ENCODE data around the gene CDC27.
A peak's percentile ranks its signal among the peaks of the same experiment; 100 is the strongest.
"Not testable (repeated sequence)": the region's sequence is repeated elsewhere in the genome, so short reads cannot be mapped to it uniquely, and the experiment has no call there.

Gene CDC27

DNA sequence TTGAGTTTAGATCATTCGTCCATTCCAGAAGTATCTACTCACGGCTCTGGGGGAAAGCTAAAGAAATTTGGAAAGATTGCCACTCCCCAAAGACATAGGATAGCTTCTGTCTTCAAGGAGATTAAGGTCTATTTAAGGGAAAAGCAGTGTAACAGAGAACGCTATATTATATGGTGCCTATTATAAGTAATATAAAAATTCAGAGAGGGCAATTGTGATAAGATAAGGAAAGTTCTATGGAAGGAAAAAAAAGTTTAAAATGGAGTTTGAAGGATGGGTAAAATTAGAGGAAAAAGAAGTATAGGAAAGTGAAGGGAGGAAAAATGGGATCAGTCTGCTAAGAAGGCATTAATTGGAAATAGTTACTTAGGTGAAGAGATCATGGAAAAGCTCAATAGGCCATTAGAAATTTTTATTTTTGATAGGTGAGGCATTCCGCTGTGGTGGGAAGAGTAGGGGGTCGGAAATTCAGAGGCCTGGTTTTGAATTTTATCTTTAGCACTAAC is 690 bp upstream of the CDC27 start:
- no peak for TF ChIP-seq ISL1 (CRISPR knock-in tag; IDR thresholded peaks at IDR 0.05)
- TF ChIP-seq, protein P1, sequence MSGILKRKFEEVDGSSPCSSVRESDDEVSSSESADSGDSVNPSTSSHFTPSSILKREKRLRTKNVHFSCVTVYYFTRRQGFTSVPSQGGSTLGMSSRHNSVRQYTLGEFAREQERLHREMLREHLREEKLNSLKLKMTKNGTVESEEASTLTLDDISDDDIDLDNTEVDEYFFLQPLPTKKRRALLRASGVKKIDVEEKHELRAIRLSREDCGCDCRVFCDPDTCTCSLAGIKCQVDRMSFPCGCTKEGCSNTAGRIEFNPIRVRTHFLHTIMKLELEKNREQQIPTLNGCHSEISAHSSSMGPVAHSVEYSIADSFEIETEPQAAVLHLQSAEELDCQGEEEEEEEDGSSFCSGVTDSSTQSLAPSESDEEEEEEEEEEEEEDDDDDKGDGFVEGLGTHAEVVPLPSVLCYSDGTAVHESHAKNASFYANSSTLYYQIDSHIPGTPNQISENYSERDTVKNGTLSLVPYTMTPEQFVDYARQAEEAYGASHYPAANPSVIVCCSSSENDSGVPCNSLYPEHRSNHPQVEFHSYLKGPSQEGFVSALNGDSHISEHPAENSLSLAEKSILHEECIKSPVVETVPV (CRISPR knock-in tag; IDR thresholded peaks at IDR 0.05) = no peak
- no peak for TF ChIP-seq SNAI2 (CRISPR knock-in tag; IDR thresholded peaks at IDR 0.05)
- TF ChIP-seq ARNTL (CRISPR knock-in tag; IDR thresholded peaks at IDR 0.05; ENCODE audit: borderline replicate concordance, low read depth) = no peak
- no peak for TF ChIP-seq TCF4 (CRISPR knock-in tag; IDR thresholded peaks at IDR 0.05; ENCODE audit: borderline replicate concordance)
- TF ChIP-seq, protein P2, sequence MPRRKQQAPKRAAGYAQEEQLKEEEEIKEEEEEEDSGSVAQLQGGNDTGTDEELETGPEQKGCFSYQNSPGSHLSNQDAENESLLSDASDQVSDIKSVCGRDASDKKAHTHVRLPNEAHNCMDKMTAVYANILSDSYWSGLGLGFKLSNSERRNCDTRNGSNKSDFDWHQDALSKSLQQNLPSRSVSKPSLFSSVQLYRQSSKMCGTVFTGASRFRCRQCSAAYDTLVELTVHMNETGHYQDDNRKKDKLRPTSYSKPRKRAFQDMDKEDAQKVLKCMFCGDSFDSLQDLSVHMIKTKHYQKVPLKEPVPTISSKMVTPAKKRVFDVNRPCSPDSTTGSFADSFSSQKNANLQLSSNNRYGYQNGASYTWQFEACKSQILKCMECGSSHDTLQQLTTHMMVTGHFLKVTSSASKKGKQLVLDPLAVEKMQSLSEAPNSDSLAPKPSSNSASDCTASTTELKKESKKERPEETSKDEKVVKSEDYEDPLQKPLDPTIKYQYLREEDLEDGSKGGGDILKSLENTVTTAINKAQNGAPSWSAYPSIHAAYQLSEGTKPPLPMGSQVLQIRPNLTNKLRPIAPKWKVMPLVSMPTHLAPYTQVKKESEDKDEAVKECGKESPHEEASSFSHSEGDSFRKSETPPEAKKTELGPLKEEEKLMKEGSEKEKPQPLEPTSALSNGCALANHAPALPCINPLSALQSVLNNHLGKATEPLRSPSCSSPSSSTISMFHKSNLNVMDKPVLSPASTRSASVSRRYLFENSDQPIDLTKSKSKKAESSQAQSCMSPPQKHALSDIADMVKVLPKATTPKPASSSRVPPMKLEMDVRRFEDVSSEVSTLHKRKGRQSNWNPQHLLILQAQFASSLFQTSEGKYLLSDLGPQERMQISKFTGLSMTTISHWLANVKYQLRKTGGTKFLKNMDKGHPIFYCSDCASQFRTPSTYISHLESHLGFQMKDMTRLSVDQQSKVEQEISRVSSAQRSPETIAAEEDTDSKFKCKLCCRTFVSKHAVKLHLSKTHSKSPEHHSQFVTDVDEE (CRISPR knock-in tag; IDR thresholded peaks at IDR 0.05) = no peak
- no peak for TF ChIP-seq BACH2 (CRISPR knock-in tag; IDR thresholded peaks at IDR 0.05; ENCODE audit: borderline replicate concordance)
- TF ChIP-seq TOX (CRISPR knock-in tag; IDR thresholded peaks at IDR 0.05; ENCODE audit: borderline replicate concordance) = no peak
- TF ChIP-seq, protein P3, sequence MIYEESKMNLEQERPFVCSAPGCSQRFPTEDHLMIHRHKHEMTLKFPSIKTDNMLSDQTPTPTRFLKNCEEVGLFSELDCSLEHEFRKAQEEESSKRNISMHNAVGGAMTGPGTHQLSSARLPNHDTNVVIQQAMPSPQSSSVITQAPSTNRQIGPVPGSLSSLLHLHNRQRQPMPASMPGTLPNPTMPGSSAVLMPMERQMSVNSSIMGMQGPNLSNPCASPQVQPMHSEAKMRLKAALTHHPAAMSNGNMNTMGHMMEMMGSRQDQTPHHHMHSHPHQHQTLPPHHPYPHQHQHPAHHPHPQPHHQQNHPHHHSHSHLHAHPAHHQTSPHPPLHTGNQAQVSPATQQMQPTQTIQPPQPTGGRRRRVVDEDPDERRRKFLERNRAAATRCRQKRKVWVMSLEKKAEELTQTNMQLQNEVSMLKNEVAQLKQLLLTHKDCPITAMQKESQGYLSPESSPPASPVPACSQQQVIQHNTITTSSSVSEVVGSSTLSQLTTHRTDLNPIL (CRISPR knock-in tag; IDR thresholded peaks at IDR 0.05; ENCODE audit: low read depth) = no peak
- TF ChIP-seq, protein P4, sequence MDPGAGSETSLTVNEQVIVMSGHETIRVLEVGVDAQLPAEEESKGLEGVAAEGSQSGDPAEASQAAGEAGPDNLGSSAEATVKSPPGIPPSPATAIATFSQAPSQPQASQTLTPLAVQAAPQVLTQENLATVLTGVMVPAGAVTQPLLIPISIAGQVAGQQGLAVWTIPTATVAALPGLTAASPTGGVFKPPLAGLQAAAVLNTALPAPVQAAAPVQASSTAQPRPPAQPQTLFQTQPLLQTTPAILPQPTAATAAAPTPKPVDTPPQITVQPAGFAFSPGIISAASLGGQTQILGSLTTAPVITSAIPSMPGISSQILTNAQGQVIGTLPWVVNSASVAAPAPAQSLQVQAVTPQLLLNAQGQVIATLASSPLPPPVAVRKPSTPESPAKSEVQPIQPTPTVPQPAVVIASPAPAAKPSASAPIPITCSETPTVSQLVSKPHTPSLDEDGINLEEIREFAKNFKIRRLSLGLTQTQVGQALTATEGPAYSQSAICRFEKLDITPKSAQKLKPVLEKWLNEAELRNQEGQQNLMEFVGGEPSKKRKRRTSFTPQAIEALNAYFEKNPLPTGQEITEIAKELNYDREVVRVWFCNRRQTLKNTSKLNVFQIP (CRISPR knock-in tag; IDR thresholded peaks at IDR 0.05; ENCODE audit: borderline replicate concordance, low read depth) = no peak
- peak; percentile 7 for ATAC-seq

DNA sequence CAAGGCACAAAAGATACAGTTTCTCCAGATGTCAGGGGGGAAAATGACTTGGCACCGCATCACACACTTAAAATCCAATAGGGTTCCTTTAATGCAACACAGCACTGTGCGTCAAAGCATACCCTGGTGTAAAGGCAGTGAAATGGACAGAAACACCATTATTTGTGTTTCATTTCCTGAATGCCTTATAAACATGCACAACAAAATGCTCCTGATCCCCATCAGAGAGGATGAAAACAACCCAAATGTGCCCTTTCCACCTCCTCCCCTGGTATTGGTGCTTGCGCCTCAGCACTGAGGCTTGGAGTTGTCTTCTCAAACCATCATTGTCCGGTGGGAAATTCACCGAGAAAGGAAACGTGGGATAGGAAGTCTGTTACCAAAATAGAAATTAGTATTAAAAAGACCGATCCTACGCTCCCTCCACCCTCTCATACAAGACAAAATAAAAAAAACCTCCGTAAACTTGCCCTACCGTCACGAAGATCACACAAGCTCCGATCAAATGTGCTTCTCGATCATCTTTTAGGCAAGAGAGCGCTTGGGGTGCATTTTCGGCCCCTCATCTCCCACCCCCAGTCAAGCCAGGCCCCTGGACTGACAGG is 722 bp downstream of the CDC27 start:
- peak; percentile 27 for ATAC-seq
- TF ChIP-seq ZNF8 (CRISPR knock-in tag; IDR thresholded peaks at IDR 0.05) = no peak
- no peak for TF ChIP-seq ZFP30 (CRISPR knock-in tag; IDR thresholded peaks at IDR 0.05)
- no peak for TF ChIP-seq CSDC2 (CRISPR knock-in tag; IDR thresholded peaks at IDR 0.05)
- TF ChIP-seq SNAI2 (CRISPR knock-in tag; IDR thresholded peaks at IDR 0.05) = no peak

DNA sequence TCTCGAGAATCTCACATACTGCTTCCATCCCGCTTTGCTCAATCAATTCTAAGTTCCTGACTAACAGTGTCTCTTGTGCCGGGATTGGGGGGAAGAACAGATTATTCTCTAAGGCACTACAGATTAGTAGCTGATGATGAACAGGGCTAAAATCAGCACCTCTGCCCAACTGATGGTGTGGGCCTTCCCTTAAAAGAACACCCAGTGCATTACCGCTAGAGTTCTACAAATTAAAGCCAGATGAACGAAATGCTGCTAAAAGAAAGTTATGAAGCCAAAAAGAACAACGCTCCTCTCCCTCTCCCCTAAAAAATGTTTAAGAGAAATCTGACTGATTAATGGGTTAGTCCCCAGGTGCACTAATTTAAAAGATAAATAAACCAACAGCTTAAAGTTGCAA is 4.4 kb downstream of the CDC27 start:
- TF ChIP-seq TCF4 (CRISPR knock-in tag; IDR thresholded peaks at IDR 0.05; ENCODE audit: borderline replicate concordance) = peak; percentile 50
- no peak for TF ChIP-seq BACH2 (CRISPR knock-in tag; IDR thresholded peaks at IDR 0.05; ENCODE audit: borderline replicate concordance)
- TF ChIP-seq ARNTL (CRISPR knock-in tag; IDR thresholded peaks at IDR 0.05; ENCODE audit: borderline replicate concordance, low read depth) = no peak
- TF ChIP-seq, protein P1 (CRISPR knock-in tag; IDR thresholded peaks at IDR 0.05) = no peak
- no peak for ATAC-seq

DNA sequence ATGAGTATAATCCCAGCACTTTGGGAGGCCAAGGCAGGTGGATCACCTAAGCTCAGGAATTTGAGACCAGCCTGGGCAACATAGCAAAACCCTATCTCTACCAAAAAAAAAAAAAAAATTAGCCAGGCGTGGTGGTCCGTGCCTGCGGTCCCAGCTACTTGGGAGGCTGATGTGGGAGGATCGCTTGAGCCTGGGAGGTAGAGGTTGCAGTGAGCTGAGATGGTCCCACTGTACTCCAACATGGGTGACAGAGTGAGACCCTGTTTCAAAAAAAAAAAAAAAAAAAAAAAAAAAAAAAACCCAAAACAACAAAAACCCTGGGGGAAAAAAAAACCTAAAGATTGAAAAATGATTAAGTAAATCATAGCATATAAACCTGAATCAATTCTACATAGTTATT is 8.1 kb downstream of the CDC27 start:
- not testable (repeated sequence) for ATAC-seq

DNA sequence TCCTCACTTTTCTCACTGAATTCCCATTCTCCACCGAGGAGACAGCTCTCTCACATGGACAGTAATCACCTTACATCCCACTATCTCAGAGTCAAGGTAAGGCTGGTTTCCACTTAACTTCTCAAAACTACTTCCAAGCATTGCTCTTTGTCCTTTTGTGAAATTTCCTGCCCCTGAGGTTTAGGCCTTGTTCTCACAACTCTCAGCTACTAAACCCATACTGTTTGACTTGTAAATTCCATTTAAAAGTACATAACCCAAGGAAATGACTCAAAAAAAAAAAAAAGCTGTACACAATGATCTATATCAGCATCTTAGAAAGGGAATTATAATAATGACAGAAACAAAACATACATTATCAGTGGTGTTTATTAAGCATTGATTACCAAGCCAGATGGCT is 8.8 kb downstream of the CDC27 start:
- ATAC-seq = no peak
- TF ChIP-seq ESRRG (CRISPR knock-in tag; IDR thresholded peaks at IDR 0.05) = no peak
- TF ChIP-seq, protein P5, sequence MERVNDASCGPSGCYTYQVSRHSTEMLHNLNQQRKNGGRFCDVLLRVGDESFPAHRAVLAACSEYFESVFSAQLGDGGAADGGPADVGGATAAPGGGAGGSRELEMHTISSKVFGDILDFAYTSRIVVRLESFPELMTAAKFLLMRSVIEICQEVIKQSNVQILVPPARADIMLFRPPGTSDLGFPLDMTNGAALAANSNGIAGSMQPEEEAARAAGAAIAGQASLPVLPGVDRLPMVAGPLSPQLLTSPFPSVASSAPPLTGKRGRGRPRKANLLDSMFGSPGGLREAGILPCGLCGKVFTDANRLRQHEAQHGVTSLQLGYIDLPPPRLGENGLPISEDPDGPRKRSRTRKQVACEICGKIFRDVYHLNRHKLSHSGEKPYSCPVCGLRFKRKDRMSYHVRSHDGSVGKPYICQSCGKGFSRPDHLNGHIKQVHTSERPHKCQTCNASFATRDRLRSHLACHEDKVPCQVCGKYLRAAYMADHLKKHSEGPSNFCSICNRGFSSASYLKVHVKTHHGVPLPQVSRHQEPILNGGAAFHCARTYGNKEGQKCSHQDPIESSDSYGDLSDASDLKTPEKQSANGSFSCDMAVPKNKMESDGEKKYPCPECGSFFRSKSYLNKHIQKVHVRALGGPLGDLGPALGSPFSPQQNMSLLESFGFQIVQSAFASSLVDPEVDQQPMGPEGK (CRISPR knock-in tag; IDR thresholded peaks at IDR 0.05; ENCODE audit: borderline replicate concordance) = no peak
- TF ChIP-seq ZFP3 (CRISPR knock-in tag; IDR thresholded peaks at IDR 0.05) = no peak
- no peak for TF ChIP-seq ARNTL (CRISPR knock-in tag; IDR thresholded peaks at IDR 0.05; ENCODE audit: borderline replicate concordance, low read depth)
- TF ChIP-seq SNAI2 (CRISPR knock-in tag; IDR thresholded peaks at IDR 0.05) = no peak
